ENCODE results near the gene RNF166.
A peak's percentile ranks its signal among the peaks of the same experiment; 100 is the strongest.

Gene RNF166, protein sequence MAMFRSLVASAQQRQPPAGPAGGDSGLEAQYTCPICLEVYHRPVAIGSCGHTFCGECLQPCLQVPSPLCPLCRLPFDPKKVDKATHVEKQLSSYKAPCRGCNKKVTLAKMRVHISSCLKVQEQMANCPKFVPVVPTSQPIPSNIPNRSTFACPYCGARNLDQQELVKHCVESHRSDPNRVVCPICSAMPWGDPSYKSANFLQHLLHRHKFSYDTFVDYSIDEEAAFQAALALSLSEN

DNA sequence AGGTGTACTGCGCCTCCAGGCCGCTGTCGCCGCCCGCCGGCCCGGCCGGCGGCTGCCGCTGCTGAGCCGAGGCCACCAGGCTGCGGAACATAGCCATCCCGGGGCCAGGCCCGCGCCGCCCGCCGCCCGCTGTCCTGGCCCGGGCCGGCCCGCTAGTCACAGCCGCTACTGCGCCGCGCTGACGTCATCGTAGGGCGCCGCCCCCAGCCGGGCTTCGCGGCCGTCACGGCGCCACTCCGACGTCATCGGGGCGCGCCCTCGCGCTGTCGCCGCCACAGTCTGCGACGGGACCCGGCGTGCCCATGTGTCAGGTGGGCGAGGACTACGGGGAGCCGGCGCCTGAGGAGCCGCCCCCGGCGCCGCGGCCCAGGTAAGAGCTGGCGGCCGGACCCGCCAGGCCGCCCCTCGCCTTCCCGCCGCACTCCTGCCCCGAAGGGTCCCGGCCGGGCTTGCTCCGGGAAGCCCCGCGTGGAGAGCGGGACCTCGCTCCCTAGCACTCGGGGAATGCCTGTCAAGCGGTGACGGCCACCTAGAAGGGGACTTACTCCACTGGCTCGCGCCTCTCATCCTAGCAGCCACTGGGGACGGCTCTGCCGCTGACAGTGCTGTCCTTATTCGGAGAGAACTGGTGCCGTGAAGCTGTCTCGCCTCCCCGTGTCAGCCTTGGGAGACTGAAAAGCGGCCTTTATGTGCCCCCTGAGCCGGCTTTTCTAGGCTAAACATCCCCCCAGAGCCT is at the start of gene RNF166, which contains the start of gene CTU2:
TSS of gene RNF166 (minus strand) at position 180 of the 736 bp plus-strand sequence. CDS start at position 97, 83 bp downstream.
TSS of gene CTU2 (plus strand) at position 275 of the 736 bp plus-strand sequence. CDS start at position 303, 28 bp downstream.
- peak; percentile 29 to 44 for DNase-seq

DNA sequence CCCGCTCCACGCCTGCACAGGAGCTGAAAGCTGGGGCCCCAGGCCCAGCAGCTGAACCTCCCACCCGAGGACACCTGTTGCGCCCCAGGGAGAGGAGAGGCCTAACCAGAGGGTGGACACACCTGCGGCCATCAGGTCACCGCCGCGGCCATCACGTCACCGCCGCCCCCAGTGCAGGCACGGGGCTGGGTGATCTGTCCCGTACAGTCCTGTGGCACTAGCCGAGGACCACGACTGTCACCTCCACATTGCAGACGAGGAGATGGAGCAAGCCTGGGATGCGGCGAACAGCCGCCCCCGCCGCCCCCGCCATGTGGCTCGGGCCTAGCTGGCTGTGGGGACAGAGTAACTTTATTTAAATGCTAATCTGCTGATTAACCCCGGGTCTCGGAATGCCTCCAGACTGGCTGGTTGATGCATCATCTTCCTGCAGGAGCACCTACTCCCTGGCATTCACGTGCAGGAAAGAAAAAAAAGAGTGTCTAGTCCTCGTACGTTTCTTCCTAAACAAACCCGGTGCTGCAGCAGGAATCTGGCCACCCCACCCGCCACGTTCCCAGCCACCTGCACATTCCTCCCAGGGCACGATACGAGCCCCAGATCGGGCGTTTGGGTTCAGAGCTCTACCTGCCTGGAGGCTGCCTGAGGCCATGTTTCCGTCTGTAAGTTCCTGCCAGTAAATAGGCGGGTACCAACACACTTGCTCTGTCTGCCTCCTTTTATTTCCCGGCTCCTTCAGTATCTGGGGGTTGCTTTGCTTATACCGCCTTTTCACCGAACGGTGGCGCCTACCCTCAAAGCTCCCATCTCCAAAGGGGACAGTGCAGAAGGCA is 48.9 kb upstream of the RNF166 start:
- no peak for DNase-seq

DNA sequence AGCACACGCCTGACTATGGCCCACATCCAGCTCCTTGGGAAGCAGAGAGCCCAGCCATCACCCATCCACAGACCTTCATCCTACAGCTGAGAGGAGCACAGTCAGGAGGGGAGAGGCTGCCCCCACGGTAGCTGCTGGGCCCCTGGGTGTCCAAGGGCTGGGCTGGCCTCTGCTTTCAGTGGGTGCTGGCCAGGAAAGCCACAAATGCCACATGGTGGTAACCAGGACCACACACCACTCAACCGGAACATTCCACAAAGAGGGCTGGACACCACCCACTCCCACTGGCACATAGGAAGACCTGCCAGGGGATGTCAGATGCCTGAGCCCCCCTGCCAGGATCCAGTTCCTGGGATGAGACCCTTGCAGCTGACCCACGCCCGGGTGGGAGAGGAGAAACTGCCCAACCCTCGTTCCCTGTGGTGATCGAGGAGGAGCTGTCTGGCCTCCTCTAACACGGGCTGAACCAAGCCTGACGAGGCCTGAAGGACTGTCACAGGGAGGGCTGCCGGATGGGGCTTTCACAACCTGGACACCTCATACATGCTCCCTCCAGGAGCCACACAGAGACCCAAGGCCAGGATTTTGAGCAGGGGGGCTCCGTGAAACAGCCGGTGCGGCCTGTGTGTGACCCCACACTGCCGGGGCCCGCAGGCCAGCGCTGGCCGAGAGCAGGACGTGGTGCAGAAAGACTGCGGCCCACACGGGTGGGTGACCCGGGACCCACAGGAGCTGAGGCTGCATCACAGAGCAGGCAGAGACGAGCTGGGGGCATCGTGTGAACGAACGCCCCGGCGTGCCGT is 48.1 kb upstream of the RNF166 start:
- DNase-seq = no peak

DNA sequence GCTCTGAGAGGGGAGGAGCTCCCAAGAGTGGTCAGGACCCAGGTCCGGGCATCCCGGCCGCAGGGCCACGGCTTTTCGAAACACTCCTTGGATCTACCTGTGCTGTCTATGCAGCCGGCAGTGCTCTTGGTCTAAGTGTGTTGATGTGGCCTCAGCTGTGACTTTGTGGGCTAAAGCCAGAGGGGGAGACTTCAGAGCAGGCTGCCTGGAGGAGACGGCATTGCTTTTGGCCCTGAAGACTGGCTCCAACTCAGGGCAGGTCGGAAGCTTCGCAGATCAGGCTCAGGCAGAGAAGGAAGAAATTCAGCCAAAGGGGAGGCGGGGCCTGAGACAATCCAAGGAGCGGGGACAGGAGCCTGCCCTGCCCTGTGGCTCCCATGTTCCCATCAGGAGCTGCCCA is 47.4 kb upstream of the RNF166 start:
- no peak for DNase-seq

DNA sequence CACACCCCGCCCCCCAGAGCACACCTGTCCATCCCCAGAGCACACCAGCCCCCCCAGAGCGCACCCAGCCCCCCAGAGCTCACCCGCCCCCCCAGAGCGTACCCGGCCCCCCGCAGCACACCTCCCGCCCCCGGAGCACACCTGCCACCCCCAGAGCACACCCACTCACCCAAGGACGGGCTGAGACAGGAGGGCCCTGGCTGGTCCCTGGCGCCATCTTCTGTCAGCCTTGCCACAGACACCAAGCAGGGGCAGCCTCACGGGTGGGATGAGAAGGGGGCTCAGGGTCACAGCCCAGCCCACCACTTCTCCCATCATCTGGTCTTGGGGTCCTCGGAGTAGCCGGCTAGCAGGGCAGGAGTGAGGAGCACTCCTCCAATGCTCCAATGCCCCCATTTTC is 47.0 kb upstream of the RNF166 start:
- DNase-seq = no peak

DNA sequence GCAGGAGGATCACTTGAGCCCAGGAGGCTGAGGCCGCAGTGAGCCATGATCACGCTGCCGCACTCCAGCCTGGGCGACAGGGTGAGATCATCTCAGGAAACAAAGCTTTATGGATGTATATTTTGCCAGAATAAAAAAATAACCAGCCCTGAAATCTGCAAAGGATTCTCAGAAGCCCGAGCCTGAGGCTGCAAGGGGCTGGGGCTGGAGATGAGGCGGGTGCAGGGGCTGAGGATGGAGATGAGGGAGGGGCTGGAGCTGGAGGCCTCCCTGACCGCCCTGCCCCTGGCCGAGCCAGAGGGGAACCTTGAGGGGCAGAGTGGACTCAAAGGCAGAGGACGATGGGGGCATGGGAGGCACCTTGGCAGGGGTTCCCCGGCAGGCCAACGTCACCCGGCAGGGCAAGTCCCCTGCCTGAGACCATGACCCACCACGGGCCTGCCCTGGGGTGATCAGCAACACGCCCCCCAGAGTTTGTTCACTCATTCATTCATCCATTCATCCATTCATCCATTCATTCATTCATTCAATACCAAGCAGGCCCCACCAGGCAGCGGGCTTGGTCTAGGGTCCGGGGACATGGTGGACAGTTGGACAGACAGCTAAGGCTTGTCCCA is 46.3 kb upstream of the RNF166 start:
- DNase-seq = no peak

DNA sequence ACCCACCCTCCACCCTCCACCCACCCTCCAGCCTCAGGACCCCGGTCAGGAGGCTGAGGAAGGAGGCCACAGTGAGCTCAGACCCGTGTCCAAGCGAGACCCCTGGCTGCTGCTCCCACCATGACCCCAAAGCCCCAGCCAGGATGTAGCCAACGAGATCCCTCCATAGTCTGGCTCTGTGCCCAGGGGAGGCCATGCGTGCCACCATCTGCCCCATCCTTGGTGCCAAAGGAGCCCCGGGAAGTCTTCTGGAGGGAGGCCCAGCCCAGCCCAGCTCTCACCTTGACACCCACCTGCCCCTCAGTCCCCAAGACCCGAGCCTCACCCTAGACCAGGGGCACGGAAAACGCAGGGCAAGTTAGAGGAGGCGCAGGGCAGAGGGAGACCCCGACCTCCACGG is 44.6 kb upstream of the RNF166 start:
- DNase-seq = no peak

DNA sequence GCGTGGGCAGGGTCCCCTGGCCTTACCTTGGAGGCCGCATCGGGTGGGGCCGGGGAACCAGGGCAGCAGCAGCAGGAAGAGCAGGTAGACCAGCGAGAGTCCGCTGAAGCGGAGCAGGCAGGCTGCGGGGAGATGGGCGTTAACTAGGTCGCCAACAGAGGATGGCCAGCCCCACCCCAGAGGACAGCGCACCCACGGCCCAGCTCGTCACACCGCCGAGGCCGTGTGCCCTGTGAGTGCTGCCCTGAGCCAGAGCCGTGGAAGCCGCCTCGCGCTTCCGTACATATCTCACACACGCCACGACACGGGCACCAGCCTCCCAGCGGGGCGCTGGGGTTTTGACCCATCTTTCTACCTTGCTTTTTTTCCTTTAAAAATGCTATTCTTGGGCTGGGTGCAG is 43.1 kb upstream of the RNF166 start:
- no peak for DNase-seq

DNA sequence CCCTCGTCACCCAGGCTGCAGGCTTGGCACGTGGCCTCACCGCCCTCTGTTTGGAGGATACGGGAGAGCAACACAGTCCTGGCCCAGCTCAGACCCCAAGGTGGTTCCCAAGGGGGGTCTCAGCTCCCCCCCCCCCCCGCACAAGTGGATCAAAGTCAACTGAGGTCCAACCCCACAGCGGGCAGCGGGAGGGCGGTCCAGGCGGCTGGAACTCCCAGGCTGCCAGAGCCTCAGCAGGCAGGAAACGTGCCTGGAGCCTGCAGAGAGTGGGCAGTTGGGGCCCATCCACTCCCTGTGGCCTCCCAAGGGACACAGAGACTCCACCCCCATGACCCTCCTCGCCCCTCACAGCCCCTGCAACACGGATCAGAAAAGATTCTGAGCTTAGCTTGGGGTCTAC is 42.2 kb upstream of the RNF166 start:
- DNase-seq = no peak

DNA sequence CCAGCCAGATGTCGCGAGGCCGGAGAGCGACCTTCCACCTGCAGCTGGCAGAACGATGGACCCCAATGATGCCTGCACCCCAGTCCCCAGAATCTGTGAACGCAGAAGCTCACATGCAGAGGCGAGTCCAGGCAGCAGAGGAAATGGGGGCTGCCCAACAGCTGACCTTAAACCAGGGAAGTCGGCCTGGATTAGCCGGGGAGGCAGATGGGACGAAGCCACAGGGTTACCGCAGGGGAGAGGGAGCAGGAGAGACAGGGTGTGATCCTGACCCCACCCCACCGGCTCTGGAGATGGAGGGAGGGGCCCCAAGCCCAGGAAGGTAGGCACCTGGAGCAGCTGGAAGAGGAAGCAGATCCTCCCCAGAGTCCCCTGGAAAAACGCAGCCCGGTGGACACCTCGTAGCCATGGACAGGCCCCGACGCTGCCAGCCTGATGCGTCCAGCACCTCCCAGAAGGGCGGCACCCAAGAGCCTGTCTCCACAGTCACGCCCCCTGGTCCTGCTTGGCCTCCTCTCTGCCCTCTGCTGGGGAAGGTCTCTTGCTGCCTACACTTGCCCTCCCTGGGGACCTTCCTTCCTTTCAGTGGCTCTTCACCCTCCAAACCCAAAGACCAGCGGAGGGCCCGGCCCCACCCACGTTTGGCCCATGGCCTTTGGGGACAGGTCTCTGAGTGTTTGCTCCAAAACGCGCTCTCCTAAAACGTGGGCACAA is 41.5 kb upstream of the RNF166 start:
- DNase-seq = no peak

DNA sequence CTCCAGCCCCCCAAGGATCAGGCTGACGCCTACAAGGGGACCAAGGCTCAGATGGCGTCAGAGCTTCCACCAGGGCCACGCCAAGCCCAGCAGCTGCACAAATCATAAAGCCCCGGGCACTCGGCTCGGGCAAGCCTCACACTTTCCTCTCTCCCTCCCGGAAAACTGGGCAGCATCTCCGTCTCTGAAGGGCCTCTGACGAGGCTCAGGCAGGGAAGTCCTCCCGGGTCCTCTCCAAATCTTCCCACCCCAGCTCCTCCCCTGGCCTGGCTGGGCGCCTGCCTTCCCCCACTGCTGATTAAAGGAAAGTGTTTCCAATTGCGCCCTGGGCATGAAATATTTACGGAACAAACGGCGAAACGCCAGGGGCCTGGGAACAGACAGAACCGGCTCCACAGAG is 40.3 kb upstream of the RNF166 start:
- no peak for DNase-seq

DNA sequence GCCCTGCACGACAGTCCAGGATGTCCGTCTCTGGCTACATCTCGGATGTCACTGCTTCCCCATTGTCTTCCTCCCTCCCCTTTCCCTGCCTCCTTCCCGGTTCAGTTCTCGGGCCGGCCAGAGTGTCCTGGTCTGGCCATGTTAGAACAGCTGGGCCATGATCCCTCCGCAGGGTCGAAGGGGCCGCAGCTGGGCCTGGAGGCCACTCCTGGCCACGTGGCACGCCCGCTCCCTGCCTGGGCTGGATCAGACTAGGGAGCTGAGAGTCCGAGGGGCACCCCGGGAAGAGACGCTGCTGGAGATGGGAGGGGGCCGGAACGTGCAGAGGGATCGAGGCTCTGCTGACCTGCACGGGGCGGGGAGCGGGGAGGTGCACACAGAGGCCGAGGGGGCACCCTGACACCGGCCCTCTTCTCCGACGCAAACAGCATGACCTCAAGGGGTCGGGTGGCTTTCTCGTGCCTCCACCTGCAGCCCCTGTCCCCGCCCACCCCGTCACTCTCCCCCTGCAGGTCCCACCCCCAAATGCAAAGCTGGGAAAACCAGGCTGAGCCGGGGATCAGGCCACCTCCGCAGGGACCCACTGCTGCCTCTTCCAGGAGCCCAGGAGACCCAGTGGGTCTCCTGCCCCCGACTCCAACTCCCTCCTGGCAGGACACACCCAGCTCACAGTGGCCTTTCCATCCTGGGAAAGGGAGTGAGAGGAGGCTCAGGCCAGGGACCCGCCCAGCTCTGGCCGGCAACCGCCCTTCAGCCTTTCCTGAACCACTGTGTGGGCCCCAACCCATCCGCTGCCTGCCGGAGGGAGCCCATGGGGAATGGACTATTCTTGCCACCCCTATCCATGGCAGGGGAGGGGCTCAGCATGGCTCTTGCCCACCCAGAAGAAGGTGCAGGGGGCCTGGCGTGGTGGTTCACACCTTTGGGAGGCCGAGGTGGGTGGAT is 38.6 kb upstream of the RNF166 start:
- no peak for DNase-seq

DNA sequence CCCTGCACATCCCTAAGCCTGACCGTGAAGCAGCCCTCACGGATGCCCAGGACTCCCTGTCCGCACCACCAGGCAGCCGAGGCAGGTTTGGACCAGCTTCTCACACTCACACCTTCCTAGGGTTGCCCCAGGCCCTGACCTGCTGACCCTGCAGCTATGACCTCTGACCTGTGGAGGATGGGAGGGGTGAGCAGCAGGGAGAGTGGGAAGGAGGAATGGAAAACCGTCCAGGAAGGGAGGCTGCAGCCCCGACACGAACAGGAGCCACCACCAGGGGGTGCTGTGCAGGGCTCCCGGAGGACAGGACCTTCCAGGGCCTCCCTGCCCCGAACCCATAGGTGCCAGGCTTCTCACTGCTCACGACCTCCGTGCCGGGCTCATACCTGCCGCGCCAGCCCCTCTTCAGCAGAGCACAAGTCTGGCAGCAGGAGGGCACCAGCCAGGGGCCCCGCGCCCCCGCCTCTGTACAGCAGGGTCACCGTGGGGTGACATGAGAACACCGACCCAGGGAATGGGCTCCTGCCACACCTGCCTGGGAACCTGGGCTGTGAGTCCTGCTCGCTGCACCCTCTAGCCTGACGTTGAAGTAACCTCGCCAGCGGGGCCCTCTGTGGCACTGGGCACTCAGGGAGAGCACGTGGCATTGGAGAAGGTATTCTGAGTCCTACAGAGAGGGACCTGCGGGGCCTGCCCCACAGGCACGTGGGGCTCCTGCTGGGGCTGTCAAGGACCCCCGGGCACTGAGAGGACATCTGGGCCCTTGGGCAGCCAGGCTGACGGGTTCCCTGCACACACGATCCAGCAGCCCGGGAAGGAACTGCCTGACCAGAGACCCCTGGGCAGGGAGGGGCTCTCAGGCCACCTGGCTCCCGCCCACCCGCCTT is 37.7 kb upstream of the RNF166 start:
- no peak for DNase-seq

DNA sequence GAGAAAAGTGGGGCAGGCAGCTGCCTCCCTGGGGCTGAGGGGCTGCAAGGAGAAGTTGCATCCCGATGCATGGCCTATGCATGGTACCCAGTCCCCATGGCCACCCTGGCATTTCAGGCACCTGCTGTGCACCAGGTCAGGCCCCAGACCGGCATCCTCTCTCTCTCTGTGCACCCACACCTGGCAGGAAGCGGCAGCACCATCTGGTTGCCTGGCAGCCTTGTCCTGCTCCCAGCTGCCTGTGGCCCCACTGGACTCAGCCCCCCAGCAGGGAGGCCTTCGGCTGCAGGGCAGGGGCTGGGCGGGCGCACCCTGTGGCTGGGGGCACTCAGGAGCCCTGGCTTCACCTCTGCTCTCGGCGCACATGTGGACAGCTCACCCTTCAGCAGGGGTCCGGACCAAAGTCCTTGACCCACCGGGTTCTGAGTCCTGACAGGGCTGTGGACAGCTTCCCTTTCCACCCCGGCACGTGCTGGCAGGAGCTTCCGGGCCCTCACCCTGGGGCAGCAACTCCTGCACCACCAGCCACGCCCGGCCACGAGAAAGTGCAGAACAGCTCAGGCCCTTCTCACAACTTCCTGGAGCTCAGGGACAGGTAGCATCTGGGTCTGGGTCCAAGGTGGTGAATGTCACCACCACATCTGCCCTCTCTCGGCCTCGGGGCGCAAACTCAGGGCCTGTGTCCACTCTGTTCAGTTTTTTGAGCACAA is 36.8 kb upstream of the RNF166 start:
- DNase-seq = no peak

DNA sequence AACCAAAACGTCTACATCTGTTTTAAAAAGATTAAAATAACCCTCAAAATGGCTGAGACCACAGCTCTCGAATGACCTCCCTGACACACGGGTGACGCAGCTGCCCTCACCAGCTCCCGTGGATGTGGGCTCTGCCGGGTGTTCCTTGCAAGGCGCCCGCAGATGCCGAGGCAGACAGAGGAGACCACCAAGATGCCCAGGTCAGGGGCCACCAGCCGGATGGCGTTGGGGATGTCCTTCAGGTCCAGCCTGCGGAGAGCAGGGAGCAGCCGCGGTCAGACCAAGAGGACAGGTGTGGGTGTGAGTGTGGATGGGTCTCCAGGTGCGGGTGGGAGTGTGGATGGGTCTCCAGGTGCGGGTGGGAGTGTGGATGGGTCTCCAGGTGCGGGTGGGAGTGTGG is 35.2 kb upstream of the RNF166 start:
- no peak for DNase-seq

DNA sequence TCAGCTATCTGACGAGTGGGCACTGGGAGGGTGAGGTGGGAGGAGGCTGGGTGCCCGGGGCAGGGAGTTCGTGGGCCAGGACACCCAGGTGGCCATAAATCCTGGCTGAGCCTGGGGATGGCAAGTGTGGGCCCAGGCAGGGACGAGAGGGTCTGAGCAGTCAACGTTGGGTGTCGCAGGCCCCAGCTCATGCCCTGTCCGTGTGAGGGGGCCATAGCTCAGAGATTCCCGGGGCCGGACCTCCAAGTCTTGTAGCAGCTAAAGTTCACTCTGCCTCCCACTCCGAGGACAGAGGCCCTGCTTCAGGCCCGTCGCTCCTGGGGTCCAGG is 34.5 kb upstream of the RNF166 start:
- DNase-seq = no peak

DNA sequence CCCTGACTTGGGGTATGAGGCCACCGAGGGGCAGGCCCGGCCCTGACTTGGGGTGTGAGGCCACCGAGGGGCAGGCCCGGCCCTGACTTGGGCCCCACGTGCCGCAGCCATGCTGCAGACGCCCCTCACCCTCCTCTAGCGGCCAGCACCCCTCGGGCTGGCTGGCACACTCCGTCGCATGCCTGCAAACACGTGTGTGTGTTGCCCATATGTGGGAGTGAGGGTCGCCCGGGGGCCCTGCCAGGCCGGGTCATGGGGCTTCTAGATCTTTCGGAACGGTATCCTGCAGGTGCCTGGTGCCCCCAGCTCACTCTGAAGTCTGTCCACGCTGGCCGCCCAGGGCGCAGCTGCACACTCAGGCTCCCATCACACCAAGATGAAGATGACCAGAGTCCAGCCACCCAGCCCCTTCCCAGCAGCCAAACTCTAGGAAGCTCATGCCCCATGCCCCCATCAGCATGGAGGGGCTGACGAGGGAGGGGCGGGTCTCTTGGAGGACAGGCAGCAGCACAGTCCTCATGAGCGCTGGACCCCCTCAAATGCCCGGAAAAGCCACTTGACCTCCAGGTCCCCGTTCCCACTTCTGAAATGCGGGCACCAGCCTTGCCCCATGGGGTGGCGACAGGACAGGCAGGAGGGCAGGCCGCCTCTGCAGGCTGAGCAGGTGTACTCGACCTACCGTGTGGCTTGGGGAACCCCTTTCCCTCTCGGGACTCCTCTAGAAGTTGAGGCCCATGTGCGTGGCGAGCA is 33.9 kb upstream of the RNF166 start:
- no peak for DNase-seq
